SJCRH30 (cell line): Measurements from ENCODE around the gene ST14. TPM values are rescaled to one million over a fixed set of nuclear protein-coding genes. Genes with fewer than 3 reads are reported as not detected.

ENCODE experiments used
- DNase-seq, 2 experiments: peaks; one replicate each; pipeline ENCODE4 v3.0.0-alpha.2; 2015 to 2020
- H3K27ac ChIP-seq: fragments of 250-450 bp; sonication (Bioruptor Pico); 2 replicates; pipeline ENCODE4 v1.5.1; 2020; ENCODE audit warnings: mild to moderate bottlenecking, moderate library complexity
- H3K27me3 ChIP-seq: fragments of 250-450 bp; sonication (Bioruptor Pico); 2 replicates; pipeline ENCODE4 v1.5.1; 2020; ENCODE audit warnings: mild to moderate bottlenecking, moderate library complexity
- H3K36me3 ChIP-seq: fragments of 250-450 bp; sonication (Bioruptor Pico); 2 replicates; pipeline ENCODE4 v1.5.1; 2020; ENCODE audit warnings: mild to moderate bottlenecking, moderate library complexity
- H3K4me1 ChIP-seq: fragments of 250-450 bp; sonication (Bioruptor Pico); 2 replicates; pipeline ENCODE4 v1.5.1; 2020; ENCODE audit warnings: mild to moderate bottlenecking, moderate library complexity
- H3K4me3 ChIP-seq: fragments of 250-450 bp; sonication (Bioruptor Pico); 2 replicates; pipeline ENCODE4 v1.5.1; 2020; ENCODE audit warnings: mild to moderate bottlenecking, moderate library complexity
- H3K9me3 ChIP-seq: fragments of 250-450 bp; sonication (Bioruptor Pico); replicated peaks from 2 replicates; pipeline ENCODE4 v1.5.1; 2020; ENCODE audit warnings: mild to moderate bottlenecking, moderate library complexity
- total RNA-seq: library from RNA; depleted of rRNA; stranded (reverse); fragments of >200 nt; shearing (Covaris generic); gene quantifications from 2 replicates; pipeline ENCODE4 v1.2.3, GENCODE V29; 2014; rRNA removed

Gene ST14
- total RNA-seq: 0.10 TPM in 1 of 2 replicates, not detected in the other

DNA sequence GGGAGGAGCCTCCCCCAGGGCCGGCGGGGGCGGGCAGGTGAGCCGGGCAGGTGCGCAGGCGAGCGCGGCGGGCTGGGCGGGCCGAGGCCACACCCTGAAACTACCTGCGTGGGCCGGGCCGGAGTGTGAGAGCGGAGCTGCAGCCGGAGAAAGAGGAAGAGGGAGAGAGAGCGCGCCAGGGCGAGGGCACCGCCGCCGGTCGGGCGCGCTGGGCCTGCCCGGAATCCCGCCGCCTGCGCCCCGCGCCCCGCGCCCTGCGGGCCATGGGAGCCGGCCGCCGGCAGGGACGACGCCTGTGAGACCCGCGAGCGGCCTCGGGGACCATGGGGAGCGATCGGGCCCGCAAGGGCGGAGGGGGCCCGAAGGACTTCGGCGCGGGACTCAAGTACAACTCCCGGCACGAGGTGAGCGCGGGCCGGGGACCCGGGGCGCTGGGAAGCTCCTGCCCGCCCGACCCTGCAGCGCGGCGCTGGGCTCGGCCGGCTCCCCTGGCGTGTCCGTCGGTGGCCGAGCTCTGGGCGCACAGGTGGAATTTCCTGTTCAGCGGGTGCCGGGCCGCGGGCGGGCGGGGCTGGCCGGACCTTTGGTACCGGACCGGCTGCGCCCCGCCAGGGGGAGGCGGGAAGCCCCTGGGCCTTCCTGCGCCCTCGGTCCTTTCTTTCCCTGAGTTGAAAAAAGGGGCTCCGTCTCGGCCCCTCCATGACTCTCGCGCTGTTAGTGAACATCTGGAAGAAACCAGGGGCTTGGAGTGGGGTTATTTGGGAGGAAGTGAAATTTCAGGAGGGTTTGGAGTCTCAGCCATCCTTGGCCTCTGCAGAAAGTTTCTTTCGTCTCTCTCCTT, at the start of gene ST14:
Gene ST14 (plus strand): TSS at position 126 of the 841 bp plus-strand sequence. CDS start 198 bp downstream, at position 324.
- H3K4me1 ChIP-seq: no peaks in the 10 kb centered on the region
- no peak within 1 kb of the TSS for H3K27ac ChIP-seq
- H3K27me3 ChIP-seq: no peaks in the 10 kb centered on the region
- H3K4me3 ChIP-seq: no peak within 1 kb of the TSS
- no peaks in the 10 kb centered on the region for H3K36me3 ChIP-seq
- no peaks in the 10 kb centered on the region for H3K9me3 ChIP-seq
- no peak for DNase-seq

DNA sequence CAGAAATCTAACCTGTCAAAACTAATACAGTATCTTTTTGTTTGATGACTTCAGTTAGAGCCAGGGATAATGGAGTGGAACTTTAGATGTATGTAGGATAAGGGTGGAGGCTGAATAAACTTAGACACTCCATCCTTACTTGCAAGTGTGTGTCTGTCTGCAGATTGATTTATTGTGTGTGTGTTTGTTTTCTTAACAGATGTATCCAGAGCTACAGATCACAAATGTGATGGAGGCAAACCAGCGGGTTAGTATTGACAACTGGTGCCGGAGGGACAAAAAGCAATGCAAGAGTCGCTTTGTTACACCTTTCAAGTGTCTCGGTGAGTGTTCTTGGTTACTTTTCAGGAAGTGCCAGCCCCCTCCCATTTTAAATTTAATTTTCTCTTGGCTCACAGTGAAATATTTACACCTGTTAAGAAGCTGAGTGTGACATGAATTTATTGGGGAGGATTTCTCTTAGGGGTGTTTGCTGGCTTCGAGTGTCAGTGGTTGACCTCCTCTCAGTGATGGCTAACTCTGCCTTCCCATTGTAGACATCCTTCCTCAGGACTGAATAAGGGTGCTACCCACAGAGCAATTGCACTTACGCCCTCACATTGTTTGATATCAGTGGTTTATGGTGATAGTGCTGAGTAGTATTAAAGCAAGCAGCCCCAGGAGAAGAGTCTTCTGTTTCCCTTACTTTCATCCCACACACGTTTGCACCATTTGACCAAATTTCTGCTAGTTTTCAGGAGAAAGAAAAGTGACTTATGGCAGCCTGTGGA, 49.1 kb upstream of the ST14 start:
- DNase-seq: no peak
- H3K4me1 ChIP-seq: no peaks in the 10 kb centered on the region
- H3K9me3 ChIP-seq: no peaks in the 10 kb centered on the region
- H3K27me3 ChIP-seq: no peaks in the 10 kb centered on the region
- H3K4me3 ChIP-seq: no peak overlapping the region
- no peak overlapping the region for H3K27ac ChIP-seq
- no peaks in the 10 kb centered on the region for H3K36me3 ChIP-seq

GRCh38 chr11:130112071-130112830, 47.3 kb upstream of the ST14 start:
- DNase-seq: no peak
- Histone ChIP-seq H3K27ac (no peak overlapping the region), H3K9me3 (no peaks in the 10 kb centered on the region), H3K36me3 (no peaks in the 10 kb centered on the region), H3K27me3 (no peaks in the 10 kb centered on the region), H3K4me1 (no peaks in the 10 kb centered on the region), H3K4me3 (no peak overlapping the region)

DNA sequence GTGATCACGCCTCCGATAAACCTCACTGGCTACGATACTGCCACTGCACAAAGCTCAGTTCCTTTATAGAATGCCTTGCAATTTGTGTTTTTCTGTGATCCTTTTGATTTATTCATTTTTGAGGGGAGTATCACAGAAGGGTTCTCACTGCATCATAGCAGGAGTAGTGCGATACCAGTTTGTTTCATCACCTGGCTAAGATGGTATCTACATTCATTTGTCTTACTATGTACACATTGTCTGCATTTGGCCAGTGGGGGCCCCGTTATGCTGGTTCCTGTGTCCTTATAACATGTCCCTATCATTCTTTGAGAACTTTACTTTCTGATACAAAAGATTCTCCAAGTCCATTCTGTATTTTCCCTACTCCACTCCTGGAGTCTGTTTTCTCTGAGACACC, 45.3 kb upstream of the ST14 start:
- H3K4me1 ChIP-seq: no peaks in the 10 kb centered on the region
- no peak overlapping the region for H3K27ac ChIP-seq

GRCh38 chr11:130114726-130115125, 44.9 kb upstream of the ST14 start:
- no peak overlapping the region for H3K4me3 ChIP-seq
- H3K4me1 ChIP-seq: no peaks in the 10 kb centered on the region
- H3K27ac ChIP-seq: no peak overlapping the region
- no peaks in the 10 kb centered on the region for H3K9me3 ChIP-seq
- H3K27me3 ChIP-seq: no peaks in the 10 kb centered on the region
- DNase-seq: no peak
- H3K36me3 ChIP-seq: no peaks in the 10 kb centered on the region

More for the DNA sequence above, 45.3 kb upstream of the ST14 start:
- Histone ChIP-seq H3K27me3 (no peaks in the 10 kb centered on the region), H3K9me3 (no peaks in the 10 kb centered on the region), H3K4me3 (no peak overlapping the region), H3K36me3 (no peaks in the 10 kb centered on the region)
- DNase-seq: no peak

DNA sequence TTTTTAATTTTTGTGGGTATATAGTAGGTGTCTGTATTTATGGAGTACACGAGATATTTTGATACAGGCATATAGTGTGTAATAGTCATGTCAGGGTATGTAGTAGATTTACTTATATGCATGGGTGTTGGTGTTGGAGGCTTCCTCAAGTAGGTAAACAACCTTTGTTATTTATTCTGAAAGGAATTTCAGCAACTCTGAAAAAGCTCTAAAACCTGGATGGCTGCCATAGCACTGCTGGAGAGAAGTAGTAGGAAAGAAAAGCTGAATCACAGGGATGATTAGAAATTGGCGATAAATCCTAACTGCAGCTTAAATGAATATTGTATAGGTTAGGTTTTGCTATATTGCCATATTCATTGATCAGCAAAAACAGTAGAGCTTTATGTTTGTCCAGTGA, 44.4 kb upstream of the ST14 start:
- no peak for DNase-seq
- Histone ChIP-seq H3K4me1 (no peaks in the 10 kb centered on the region), H3K9me3 (no peaks in the 10 kb centered on the region), H3K27ac (no peak overlapping the region), H3K27me3 (no peaks in the 10 kb centered on the region), H3K4me3 (no peak overlapping the region), H3K36me3 (no peaks in the 10 kb centered on the region)

- no peak overlapping the region for H3K27ac ChIP-seq
- DNase-seq: no peak
- H3K9me3 ChIP-seq: no peaks in the 10 kb centered on the region
- no peaks in the 10 kb centered on the region for H3K4me1 ChIP-seq
- H3K27me3 ChIP-seq: no peaks in the 10 kb centered on the region
- H3K4me3 ChIP-seq: no peak overlapping the region
- peaks cover 2% of the 10 kb centered on the region; the same call in 1 of the 2 replicates for H3K36me3 ChIP-seq
Observed at GRCh38 chr11:130118165-130118564, 41.4 kb upstream of the ST14 start.

- Histone ChIP-seq H3K27ac (no peak overlapping the region), H3K36me3 (peaks cover 2% of the 10 kb centered on the region; the same call in 1 of the 2 replicates), H3K4me1 (no peaks in the 10 kb centered on the region), H3K9me3 (no peaks in the 10 kb centered on the region), H3K4me3 (no peak overlapping the region), H3K27me3 (no peaks in the 10 kb centered on the region)
- DNase-seq: no peak
Observed at GRCh38 chr11:130118636-130119387, 40.8 kb upstream of the ST14 start.

DNA sequence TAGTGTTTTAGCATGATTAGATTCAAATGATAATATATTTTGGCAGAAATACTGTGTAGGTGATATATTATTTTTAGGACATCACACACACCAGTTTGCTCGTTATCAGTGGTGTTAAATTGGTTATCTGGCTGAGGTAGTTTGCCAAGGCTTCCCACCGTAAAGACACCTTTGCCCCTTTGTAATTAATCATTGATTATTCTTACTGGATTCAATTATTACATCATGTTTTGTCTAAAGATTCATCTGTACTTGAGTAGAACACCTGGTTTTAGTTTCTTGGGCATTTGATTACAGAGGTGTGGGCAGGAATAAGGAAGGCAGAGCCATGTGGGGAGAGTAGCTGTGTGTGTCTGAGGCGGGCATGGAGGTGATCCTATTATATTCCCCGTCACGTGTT, 39.5 kb upstream of the ST14 start:
- no peak for DNase-seq
- Histone ChIP-seq H3K27me3 (no peaks in the 10 kb centered on the region), H3K4me3 (no peak overlapping the region), H3K9me3 (no peaks in the 10 kb centered on the region), H3K36me3 (peaks cover 2% of the 10 kb centered on the region; the same call in 1 of the 2 replicates), H3K27ac (no peak overlapping the region), H3K4me1 (no peaks in the 10 kb centered on the region)

DNA sequence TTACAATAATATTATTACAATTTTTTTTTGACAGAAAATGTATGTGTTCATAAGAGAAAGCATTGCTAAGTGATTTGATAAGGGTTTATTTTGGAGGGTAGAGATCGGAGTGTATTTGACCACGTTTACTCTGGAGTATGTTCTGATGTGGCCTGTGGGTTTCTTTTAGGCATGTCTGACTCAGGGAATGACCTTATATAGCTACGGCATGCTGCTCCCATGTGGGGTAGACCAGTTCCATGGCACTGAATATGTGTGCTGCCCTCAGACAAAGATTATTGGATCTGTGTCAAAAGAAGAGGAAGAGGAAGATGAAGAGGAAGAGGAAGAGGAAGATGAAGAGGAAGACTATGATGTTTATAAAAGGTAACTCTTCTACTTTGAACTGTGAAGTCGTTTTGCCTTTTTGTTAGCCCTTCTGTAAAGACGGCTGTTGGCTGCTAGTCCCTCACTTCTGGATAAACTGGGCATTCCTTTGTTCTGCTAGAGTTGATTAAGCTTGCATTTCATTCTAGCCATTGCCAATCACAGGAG, 38.1 kb upstream of the ST14 start:
- Histone ChIP-seq H3K9me3 (no peaks in the 10 kb centered on the region), H3K36me3 (peaks cover 2% of the 10 kb centered on the region; the same call in 1 of the 2 replicates), H3K4me3 (no peak overlapping the region), H3K27me3 (no peaks in the 10 kb centered on the region), H3K27ac (no peak overlapping the region), H3K4me1 (no peaks in the 10 kb centered on the region)
- no peak for DNase-seq

DNA sequence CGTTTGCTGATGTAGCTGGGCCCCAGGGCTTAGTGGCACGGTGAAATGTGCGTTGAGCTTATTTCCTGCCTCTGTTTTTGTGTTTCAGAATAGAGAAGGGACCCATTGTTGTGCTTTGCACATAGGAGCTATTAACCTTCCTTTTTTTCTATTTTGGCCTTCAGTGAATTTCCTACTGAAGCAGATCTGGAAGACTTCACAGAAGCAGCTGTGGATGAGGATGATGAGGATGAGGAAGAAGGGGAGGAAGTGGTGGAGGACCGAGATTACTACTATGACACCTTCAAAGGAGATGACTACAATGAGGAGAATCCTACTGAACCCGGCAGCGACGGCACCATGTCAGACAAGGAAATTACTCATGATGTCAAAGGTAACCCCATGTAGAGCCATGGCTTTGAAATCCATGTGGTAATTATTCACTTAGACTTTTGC, 37.4 kb upstream of the ST14 start:
- H3K4me3 ChIP-seq: no peak overlapping the region
- no peak for DNase-seq
- no peak overlapping the region for H3K27ac ChIP-seq
- H3K36me3 ChIP-seq: peaks cover 2% of the 10 kb centered on the region; the same call in 1 of the 2 replicates
- H3K9me3 ChIP-seq: no peaks in the 10 kb centered on the region
- no peaks in the 10 kb centered on the region for H3K4me1 ChIP-seq
- H3K27me3 ChIP-seq: no peaks in the 10 kb centered on the region

- Histone ChIP-seq H3K27me3 (no peaks in the 10 kb centered on the region), H3K4me1 (no peaks in the 10 kb centered on the region), H3K36me3 (peaks cover 2% of the 10 kb centered on the region; the same call in 1 of the 2 replicates), H3K27ac (no peak overlapping the region), H3K4me3 (no peak overlapping the region), H3K9me3 (no peaks in the 10 kb centered on the region)
- no peak for DNase-seq
Observed at GRCh38 chr11:130123414-130124040, 36.1 kb upstream of the ST14 start.

DNA sequence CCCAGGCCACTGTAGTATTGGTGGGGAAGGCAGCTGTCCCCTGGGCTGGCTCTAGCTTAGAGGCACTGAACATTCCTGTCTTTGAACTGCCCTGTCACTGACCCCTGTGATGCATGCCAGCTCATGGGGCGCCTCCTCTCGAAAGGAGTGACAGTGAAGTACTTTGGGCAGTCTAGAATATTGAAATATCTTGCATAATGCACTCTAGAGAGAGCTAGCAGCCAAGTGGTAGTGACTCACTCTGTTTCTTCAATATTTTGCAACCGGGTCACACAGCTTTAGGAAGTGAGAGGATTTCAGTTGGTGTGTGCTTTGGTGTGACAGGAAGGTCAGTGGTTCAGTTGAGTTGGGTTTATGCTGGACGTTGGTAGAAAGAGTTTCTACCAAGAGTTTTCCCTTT, 35.5 kb upstream of the ST14 start:
- Histone ChIP-seq H3K4me3 (no peak overlapping the region), H3K4me1 (no peaks in the 10 kb centered on the region), H3K27me3 (no peaks in the 10 kb centered on the region), H3K27ac (no peak overlapping the region), H3K36me3 (peaks cover 2% of the 10 kb centered on the region; the same call in 1 of the 2 replicates), H3K9me3 (no peaks in the 10 kb centered on the region)
- no peak for DNase-seq
